Astrocyte (in vitro differentiated cells and primary cell): ENCODE measurements around the gene RAB5B. TPM values are rescaled to one million over a fixed set of nuclear protein-coding genes. Genes with fewer than 3 reads are reported as not detected.
"Not testable (repeated sequence)": the region's sequence is repeated elsewhere in the genome, so short reads cannot be mapped to it uniquely, and the experiment has no call there.

Experiments used
- DNase-seq: peaks from one replicate; pipeline ENCODE4 v3.0.0-alpha.2; 2010; ENCODE audit warnings: low read depth
- FAIRE-seq: peaks from 2 replicates; lab custom pipeline; 2011; peaks lifted over from hg19 to GRCh38; lab: Jason Lieb, UNC
- H2AFZ ChIP-seq: 2 replicates; pipeline ENCODE4 v1.6.0; 2012; ENCODE audit warnings: low read depth, low read length, inconsistent platforms
- H3K27ac ChIP-seq: 2 replicates; pipeline ENCODE4 v1.5.1; 2011; ENCODE audit warnings: low read depth, low read length, inconsistent platforms
- H3K27me3 ChIP-seq: 2 replicates; pipeline ENCODE4 v1.6.0; 2011; ENCODE audit warnings: low read length, inconsistent platforms; ENCODE audit not compliant: insufficient read depth
- H3K36me3 ChIP-seq: 2 replicates; pipeline ENCODE4 v1.5.1; 2011; ENCODE audit warnings: low read length, inconsistent platforms; ENCODE audit not compliant: insufficient read depth
- H3K4me1 ChIP-seq: 2 replicates; pipeline ENCODE4 v1.5.1; 2011; ENCODE audit warnings: low read length, inconsistent platforms; ENCODE audit not compliant: insufficient read depth
- H3K4me2 ChIP-seq: 2 replicates; pipeline ENCODE4 v1.6.0; 2012; ENCODE audit warnings: low read length, inconsistent platforms
- H3K4me3 ChIP-seq: 2 replicates; pipeline ENCODE4 v1.5.1; 2011; ENCODE audit warnings: low read depth, mild to moderate bottlenecking, low read length, inconsistent platforms; ENCODE audit not compliant: insufficient read depth
- H3K79me2 ChIP-seq: 2 replicates; pipeline ENCODE4 v1.6.0; 2012; ENCODE audit warnings: mild to moderate bottlenecking, low read length, inconsistent platforms; ENCODE audit not compliant: insufficient read depth
- H3K9ac ChIP-seq: 2 replicates; pipeline ENCODE4 v1.6.0; 2012; ENCODE audit warnings: mild to moderate bottlenecking, low read length, inconsistent platforms
- H3K9me3 ChIP-seq: 2 replicates; pipeline ENCODE4 v1.5.1; 2012; ENCODE audit warnings: low read depth, mild to moderate bottlenecking, low read length, inconsistent platforms; ENCODE audit not compliant: insufficient read depth
- H4K20me1 ChIP-seq: 2 replicates; pipeline ENCODE4 v1.6.0; 2012; ENCODE audit warnings: low read length, inconsistent platforms; ENCODE audit not compliant: insufficient read depth
- H3K27ac Mint-ChIP-seq: one replicate; pipeline ENCODE4 v1.8.0; 2021; ENCODE audit warnings: mild to moderate bottlenecking, mixed read lengths; ENCODE audit not compliant: unreplicated experiment
- H3K27me3 Mint-ChIP-seq: one replicate; pipeline ENCODE4 v1.8.0; 2021; ENCODE audit warnings: low read depth, mixed read lengths; ENCODE audit not compliant: unreplicated experiment
- H3K36me3 Mint-ChIP-seq: one replicate; pipeline ENCODE4 v1.8.0; 2021; ENCODE audit warnings: low read depth, mixed read lengths; ENCODE audit not compliant: unreplicated experiment
- H3K4me1 Mint-ChIP-seq: one replicate; pipeline ENCODE4 v1.8.0; 2021; ENCODE audit warnings: low read depth, mixed read lengths; ENCODE audit not compliant: unreplicated experiment
- H3K4me3 Mint-ChIP-seq: one replicate; pipeline ENCODE4 v1.8.0; 2021; ENCODE audit warnings: mild to moderate bottlenecking, moderate library complexity, mixed read lengths; ENCODE audit not compliant: unreplicated experiment
- H3K9me3 Mint-ChIP-seq: one replicate; pipeline ENCODE4 v1.8.0; 2021; ENCODE audit warnings: mild to moderate bottlenecking, mixed read lengths; ENCODE audit not compliant: unreplicated experiment
- CTCF ChIP-seq: IDR thresholded peaks from 2 replicates; pipeline ENCODE4 v1.5.1; 2011; ENCODE audit warnings: low read depth, mild to moderate bottlenecking, inconsistent platforms, low read length, moderate library complexity; ENCODE audit not compliant: insufficient read depth
- EZH2 ChIP-seq: IDR thresholded peaks from 2 replicates; pipeline ENCODE4 v1.6.1; 2012; ENCODE audit warnings: mild to moderate bottlenecking, low read length, inconsistent platforms; ENCODE audit not compliant: insufficient read depth
- total RNA-seq: library from RNA; stranded (reverse); gene quantifications from 2 replicates; pipeline ENCODE4 v1.2.1, GENCODE V29; 2021

The RAB5B gene
- total RNA-seq, 1 donor from 2014 or later = 127 TPM

GRCh38 chr12:55985341-55985740, 11.5 kb downstream of the RAB5B start:
- Histone ChIP-seq H3K27ac (no peak overlapping the region), H3K36me3 (peaks cover 35% of the 10 kb centered on the region), H4K20me1 (peaks cover 28% of the 10 kb centered on the region), H3K4me3 (no peak overlapping the region), H3K4me1 (peaks cover 5% of the 10 kb centered on the region), H3K79me2 (peaks cover 17% of the 10 kb centered on the region), H2AFZ (no peak overlapping the region), H3K9me3 (no peaks in the 10 kb centered on the region), H3K9ac (no peak overlapping the region), H3K27me3 (no peaks in the 10 kb centered on the region), H3K4me2 (no peak overlapping the region)
- Mint-ChIP-seq H3K36me3 (peaks cover 27% of the 10 kb centered on the region), H3K27me3 (no peaks in the 10 kb centered on the region), H3K4me3 (no peak overlapping the region), H3K9me3 (no peaks in the 10 kb centered on the region), H3K4me1 (peaks cover 10% of the 10 kb centered on the region), H3K27ac (no peak overlapping the region)
- FAIRE-seq = no peak
- TF ChIP-seq CTCF = no peak
- no peak for TF ChIP-seq EZH2
- DNase-seq = no peak

GRCh38 chr12:55985976-55986375, 12.1 kb downstream of the RAB5B start:
- FAIRE-seq, H3K9me3 ChIP-seq, H3K9me3 Mint-ChIP-seq, H3K27ac Mint-ChIP-seq, H3K9ac ChIP-seq, H3K4me1 Mint-ChIP-seq, H3K27ac ChIP-seq, H3K4me2 ChIP-seq, H3K4me3 Mint-ChIP-seq, H3K4me3 ChIP-seq, H2AFZ ChIP-seq, DNase-seq, H3K27me3 Mint-ChIP-seq, H3K27me3 ChIP-seq, H3K4me1 ChIP-seq: not testable (repeated sequence)
- Histone ChIP-seq H3K36me3 (peaks cover 38% of the 10 kb centered on the region), H3K79me2 (peaks cover 17% of the 10 kb centered on the region), H4K20me1 (peaks cover 28% of the 10 kb centered on the region)
- peaks cover 27% of the 10 kb centered on the region for H3K36me3 Mint-ChIP-seq

GRCh38 chr12:55991110-55991509, 17.2 kb downstream of the RAB5B start:
- H3K4me3 Mint-ChIP-seq = no peak overlapping the region
- no peaks in the 10 kb centered on the region for H3K27me3 ChIP-seq
- peaks cover 56% of the 10 kb centered on the region for H3K36me3 ChIP-seq
- no peaks in the 10 kb centered on the region for H3K9me3 Mint-ChIP-seq
- no peak overlapping the region for H3K27ac ChIP-seq
- TF ChIP-seq EZH2 = no peak
- TF ChIP-seq CTCF = no peak
- peaks cover 23% of the 10 kb centered on the region for H3K36me3 Mint-ChIP-seq
- DNase-seq = no peak
- no peaks in the 10 kb centered on the region for H3K9me3 ChIP-seq
- H3K4me3 ChIP-seq = no peak overlapping the region
- no peaks in the 10 kb centered on the region for H3K79me2 ChIP-seq
- no peak overlapping the region for H3K4me2 ChIP-seq
- no peaks in the 10 kb centered on the region for H3K4me1 Mint-ChIP-seq
- no peak overlapping the region for H2AFZ ChIP-seq
- H4K20me1 ChIP-seq = no peaks in the 10 kb centered on the region
- no peak overlapping the region for H3K9ac ChIP-seq
- FAIRE-seq = no peak
- H3K27me3 Mint-ChIP-seq = no peaks in the 10 kb centered on the region
- no peak overlapping the region for H3K27ac Mint-ChIP-seq
- H3K4me1 ChIP-seq = no peaks in the 10 kb centered on the region
